GM12878 (cell line): ENCODE data around the gene VCPKMT. TPM values are rescaled to one million over a fixed set of nuclear protein-coding genes. Genes with fewer than 3 reads are reported as not detected.

ENCODE experiments used
- ATAC-seq: fragments of 200-7000 bp; cut with Tn5 transposase; 3 replicates; pipeline ENCODE4 v1.9.1; 2020; ENCODE audit warnings: mild to moderate bottlenecking, moderate library complexity
- BruUV-seq: library from RNA; stranded (reverse); fragments of 400-500 nt; replicated peaks from 2 replicates; lab custom pipeline; 2021; lab: Mats Ljungman, UMichigan
- CTCF ChIA-PET: fragments of 300-600 bp; sonication (Branson Sonifier 250); formaldehyde crosslinking; extraction: SDS; loops from one replicate; lab custom pipeline; 2021; ENCODE audit warnings: inconsistent platforms; lab: Yijun Ruan, JAX
- POLR2A ChIA-PET: fragments of 350-600 bp; formaldehyde crosslinking; extraction: SDS; loops from one replicate; lab custom pipeline; 2021; ENCODE audit warnings: inconsistent platforms; lab: Charles Lee
- RAD21 ChIA-PET: fragments of 300-600 bp; sonication (Branson Sonifier 250); formaldehyde crosslinking; loops from one replicate; lab custom pipeline; 2023; ENCODE audit warnings: antibody characterized with exemption; ENCODE audit not compliant: unreplicated experiment; lab: Charles Lee
- SMC1A ChIA-PET: fragments of 300-600 bp; sonication (Branson Sonifier 250); formaldehyde crosslinking; loops from one replicate; lab custom pipeline; 2023; ENCODE audit not compliant: unreplicated experiment, uncharacterized antibody; lab: Charles Lee
- DNase-seq: peaks from one replicate; pipeline ENCODE4 v3.0.0-alpha.2; 2011; ENCODE audit warnings: low read depth, low spot score
- FAIRE-seq: peaks from 3 replicates; lab custom pipeline; 2011; peaks lifted over from hg19 to GRCh38; lab: Jason Lieb, UNC
- H2AFZ ChIP-seq: 2 replicates; pipeline ENCODE4 v1.6.0; 2011; ENCODE audit warnings: low read depth, low read length, control low read depth; ENCODE audit not compliant: control insufficient read depth
- H3K27ac ChIP-seq: 2 replicates; pipeline ENCODE4 v1.5.1; 2011; ENCODE audit warnings: control low read depth; ENCODE audit not compliant: control insufficient read depth, insufficient read depth
- H3K27me3 ChIP-seq, 2 experiments: replicated peaks in 1 of 2; 2 replicates each; pipeline versions ENCODE4 v1.6.0 to v1.6.1; 2011; ENCODE audit warnings: low read length in 1 of 2; ENCODE audit not compliant: control insufficient read depth in 2 of 2, insufficient read depth in 2 of 2
- H3K36me3 ChIP-seq, 2 experiments: 2 replicates each; pipeline ENCODE4 v1.5.1; 2011; ENCODE audit warnings: low read length in 1 of 2; ENCODE audit not compliant: control insufficient read depth in 2 of 2, insufficient read depth in 2 of 2
- H3K4me1 ChIP-seq: 2 replicates; pipeline ENCODE4 v1.6.1; 2011; ENCODE audit warnings: mild to moderate bottlenecking, low read length, moderate library complexity, mixed read lengths; ENCODE audit not compliant: control insufficient read depth, insufficient read depth
- H3K4me2 ChIP-seq: 2 replicates; pipeline ENCODE4 v1.6.0; 2011; ENCODE audit warnings: control low read depth; ENCODE audit not compliant: control insufficient read depth, insufficient read depth
- H3K4me3 ChIP-seq: fragments of 200-600 bp; sonication (generic); 2 replicates; pipeline ENCODE4 v1.5.1; 2016
- H3K79me2 ChIP-seq: 2 replicates; pipeline ENCODE4 v1.6.0; 2011; ENCODE audit warnings: low read length; ENCODE audit not compliant: control insufficient read depth, insufficient read depth
- H3K9ac ChIP-seq: 2 replicates; pipeline ENCODE4 v1.8.0; 2011; ENCODE audit warnings: low read length, control low read depth, mixed read lengths; ENCODE audit not compliant: control insufficient read depth, insufficient read depth
- H3K9me3 ChIP-seq: replicated peaks from 3 replicates; pipeline ENCODE4 v1.5.1; 2011; ENCODE audit warnings: mild to moderate bottlenecking, low read length; ENCODE audit not compliant: control insufficient read depth, insufficient read depth
- H4K20me1 ChIP-seq: 2 replicates; pipeline ENCODE4 v1.6.0; 2011; ENCODE audit not compliant: control insufficient read depth, insufficient read depth
- CHD4 ChIP-seq: fragments of 200-600 bp; sonication (generic); IDR thresholded peaks from 2 replicates; pipeline ENCODE4 v1.6.1; 2016; ENCODE audit warnings: mild to moderate bottlenecking
- ESRRA ChIP-seq: IDR thresholded peaks from 2 replicates; pipeline ENCODE4 v1.6.1; 2012; ENCODE audit warnings: mild to moderate bottlenecking, low read length, improper control_type of control experiment
- ETV6 ChIP-seq, 2 experiments: fragments of 450-650 bp in 1 of 2; IDR thresholded peaks in 1 of 2; conservative IDR thresholded peaks in 1 of 2; 2 replicates each; pipeline ENCODE4 v1.6.1; 2014; ENCODE audit warnings: antibody characterized with exemption in 1 of 2, borderline replicate concordance in 1 of 2, low read depth in 1 of 2, mild to moderate bottlenecking in 1 of 2, moderate library complexity in 1 of 2
- EZH2 ChIP-seq: IDR thresholded peaks from 2 replicates; pipeline ENCODE4 v1.6.1; 2012; ENCODE audit warnings: low read depth, mild to moderate bottlenecking, control low read depth, inconsistent platforms, low read length, borderline replicate concordance; ENCODE audit not compliant: control insufficient read depth
- IKZF2 ChIP-seq, 2 experiments: fragments of 450-650 bp; IDR thresholded peaks; 2 replicates each; pipeline ENCODE4 v1.6.1; 2017; ENCODE audit warnings: mild to moderate bottlenecking in 2 of 2, moderate library complexity in 2 of 2
- NFIC ChIP-seq: IDR thresholded peaks from 2 replicates; pipeline ENCODE4 v1.6.1; 2012; ENCODE audit warnings: low read depth, mild to moderate bottlenecking, inconsistent platforms, low read length, moderate library complexity
- WGBS: methylation state at CpG from one replicate; pipeline ENCODE4 v1.1.6; 2016; ENCODE audit warnings: low lambda C conversion rate; ENCODE audit not compliant: insufficient replicate concordance, insufficient coverage; ENCODE audit errors: missing lambda C conversion rate; 5-methylcytosine and 5-hydroxymethylcytosine counted together
- in situ Hi-C: fragments of 300-500 bp; cut with MboI; formaldehyde crosslinking; loops from 9 replicates; pipeline ENCODE4 v1.14.3; 2018; ENCODE audit warnings: mixed read lengths
- intact Hi-C: fragments of 100-400 bp; cut with micrococcal nuclease; formaldehyde crosslinking; loops from one replicate; pipeline ENCODE4 v1.14.2; 2022; ENCODE audit not compliant: unreplicated experiment
- polyA plus RNA-seq, 11 experiments: library from polyadenylated mRNA; depleted of rRNA in 4 of 11; unstranded in 6 of 11; stranded (reverse) in 5 of 11; fragments of >200 nt; fragmentation: Nextera tagmentation in 4 of 11; fragmentation: Illumina TruSeq in 1 of 11; extraction: Ambion mirVana in 4 of 11; extraction: Trizol in 1 of 11; gene quantifications; 1 replicate in 1 of 11; 2 replicates in 10 of 11; pipeline versions ENCODE4 v1.2.1 to v1.2.3, GENCODE V29; 2011 to 2016; ENCODE audit warnings: inconsistent platforms in 2 of 11, missing spikeins in 2 of 11, low read depth in 1 of 11
- total RNA-seq, 4 experiments: library from RNA; depleted of rRNA in 3 of 4; stranded (reverse); fragments of >200 nt in 3 of 4; fragmentation: Illumina TruSeq in 1 of 4; extraction: Trizol in 1 of 4; gene quantifications; 2 replicates each; pipeline versions ENCODE4 v1.2.1 to v1.2.3, GENCODE V29; 2013 to 2021
- TF ChIP-seq, protein P1 (sequence below): IDR thresholded peaks from 2 replicates; pipeline ENCODE4 v1.6.1; 2012; ENCODE audit warnings: low read depth, low read length, improper control_type of control experiment
- TF ChIP-seq, protein P2 (sequence below): IDR thresholded peaks from 2 replicates; pipeline ENCODE4 v1.6.1; 2011; ENCODE audit warnings: borderline replicate concordance, low read depth, mild to moderate bottlenecking, moderate library complexity, mixed read lengths, low read length; ENCODE audit not compliant: insufficient read depth; ENCODE audit errors: extremely low read length

VCPKMT gene
- total and polyA plus RNA-seq, 10 of the 15 experiments (the other 5 are each of a cell fraction or from before 2014, with no cell fraction given) = 8.5 to 18.4 (median 12.8) TPM

DNA sequence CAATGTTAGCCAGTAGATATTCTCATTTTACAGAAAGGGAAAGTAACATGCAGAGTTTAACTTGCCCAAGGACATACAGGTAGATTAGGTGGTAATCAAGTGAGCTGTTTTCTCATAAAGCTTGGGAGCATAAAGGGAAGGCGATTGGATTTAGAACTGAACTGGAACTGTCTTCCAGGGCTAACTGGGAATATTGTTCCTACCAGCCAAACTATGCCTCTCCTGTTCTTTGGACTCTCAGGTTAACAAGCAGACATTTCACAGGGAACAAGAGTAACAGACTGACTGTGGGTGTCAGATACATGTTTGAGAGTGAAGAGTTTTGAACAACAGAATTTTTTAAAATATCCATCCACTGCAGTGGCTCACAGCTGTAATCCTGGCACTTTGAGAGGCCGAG, 15.6 kb downstream of the VCPKMT start (continued):
- no peak for TF ChIP-seq ETV6 (conservative IDR thresholded peaks at IDR 0.05 in 1 of 2, IDR thresholded peaks at IDR 0.05 in 1 of 2; ENCODE audit: borderline replicate concordance in 1 of 2, low read depth in 1 of 2)
- TF ChIP-seq EZH2 = no peak
- TF ChIP-seq, protein P1, sequence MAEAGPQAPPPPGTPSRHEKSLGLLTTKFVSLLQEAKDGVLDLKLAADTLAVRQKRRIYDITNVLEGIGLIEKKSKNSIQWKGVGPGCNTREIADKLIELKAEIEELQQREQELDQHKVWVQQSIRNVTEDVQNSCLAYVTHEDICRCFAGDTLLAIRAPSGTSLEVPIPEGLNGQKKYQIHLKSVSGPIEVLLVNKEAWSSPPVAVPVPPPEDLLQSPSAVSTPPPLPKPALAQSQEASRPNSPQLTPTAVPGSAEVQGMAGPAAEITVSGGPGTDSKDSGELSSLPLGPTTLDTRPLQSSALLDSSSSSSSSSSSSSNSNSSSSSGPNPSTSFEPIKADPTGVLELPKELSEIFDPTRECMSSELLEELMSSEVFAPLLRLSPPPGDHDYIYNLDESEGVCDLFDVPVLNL = no peak
- TF ChIP-seq, all 136 proteins: peak for 0

GRCh38 chr14:50099335-50099734, 17.0 kb downstream of the VCPKMT start:
- POLR2A ChIA-PET = interaction anchor here (0.5 kb wide), 1 partner anchor 9 kb away, joined by 3 read pairs; no protein-coding TSS in a partner anchor
- no peak overlapping the region for H3K4me2 ChIP-seq

More at GRCh38 chr14:50099335-50099734, 17.0 kb downstream of the VCPKMT start:
- Histone ChIP-seq H3K9ac (no peak overlapping the region), H3K9me3 (no peaks in the 10 kb centered on the region), H3K4me3 (no peak overlapping the region), H3K36me3 (no peaks in the 10 kb centered on the region; a peak in 1 of 4 replicates), H3K27me3 (no peaks in the 10 kb centered on the region), H2AFZ (no peak overlapping the region), H3K4me1 (peaks cover 12% of the 10 kb centered on the region)
- DNase-seq = no peak
- in situ Hi-C loops = loop anchor here (10.0 kb wide), 1 partner anchor 235 kb away; no protein-coding TSS in a partner anchor
- FAIRE-seq = no peak
- ATAC-seq = no peak
- BruUV-seq = no TSS peak
- TF ChIP-seq NFIC (no peak), CHD4 (no peak), IKZF2 (IDR thresholded peaks at IDR 0.05) (no peak), ESRRA (no peak)
- TF ChIP-seq, protein P2, sequence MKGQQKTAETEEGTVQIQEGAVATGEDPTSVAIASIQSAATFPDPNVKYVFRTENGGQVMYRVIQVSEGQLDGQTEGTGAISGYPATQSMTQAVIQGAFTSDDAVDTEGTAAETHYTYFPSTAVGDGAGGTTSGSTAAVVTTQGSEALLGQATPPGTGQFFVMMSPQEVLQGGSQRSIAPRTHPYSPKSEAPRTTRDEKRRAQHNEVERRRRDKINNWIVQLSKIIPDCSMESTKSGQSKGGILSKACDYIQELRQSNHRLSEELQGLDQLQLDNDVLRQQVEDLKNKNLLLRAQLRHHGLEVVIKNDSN = no peak
- TF ChIP-seq, all 136 proteins: peak for 0
- 88% methylated on average over 4 of the region's 4 CpGs for WGBS
- intact Hi-C loops = no loop called here
- Histone ChIP-seq H4K20me1 (no peaks in the 10 kb centered on the region), H3K27ac (no peak overlapping the region), H3K79me2 (no peaks in the 10 kb centered on the region)
- RAD21 ChIA-PET = interaction anchor here (0.7 to 1.1 kb wide), 2 partner anchors 12 to 233 kb away, joined by 3 to 4 read pairs; no protein-coding TSS in a partner anchor
- CTCF ChIA-PET = interaction anchor here (1.0 to 13.7 kb wide), 5 partner anchors 11 to 246 kb away, joined by 3 to 243 read pairs (median 3); no protein-coding TSS in a partner anchor
- SMC1A ChIA-PET = interaction anchor here (0.8 to 6.3 kb wide), 6 partner anchors 12 to 242 kb away, joined by 3 to 68 read pairs (median 6); no protein-coding TSS in a partner anchor
